Uterus (tissue), 2 donors: ENCODE results near the gene SLC22A16.

Experiments
- POLR2A ChIP-seq, 2 donors: fragments of 450-650 bp; IDR thresholded peaks; one replicate each; pipeline ENCODE4 v1.6.1; 2016; ENCODE audit warnings: antibody characterized with exemption in 2 of 2, mild to moderate bottlenecking in 1 of 2, moderate library complexity in 1 of 2
- TF ChIP-seq, protein P1 (sequence below), 4 experiments: fragments of 200-600 bp in 2 of 4; fragments of 450-650 bp in 2 of 4; sonication (generic) in 2 of 4; IDR thresholded peaks; one replicate each; pipeline ENCODE4 v1.5.1; 2016 to 2019; ENCODE audit warnings: antibody characterized with exemption in 4 of 4, mild to moderate bottlenecking in 2 of 4, moderate library complexity in 1 of 4

DNA sequence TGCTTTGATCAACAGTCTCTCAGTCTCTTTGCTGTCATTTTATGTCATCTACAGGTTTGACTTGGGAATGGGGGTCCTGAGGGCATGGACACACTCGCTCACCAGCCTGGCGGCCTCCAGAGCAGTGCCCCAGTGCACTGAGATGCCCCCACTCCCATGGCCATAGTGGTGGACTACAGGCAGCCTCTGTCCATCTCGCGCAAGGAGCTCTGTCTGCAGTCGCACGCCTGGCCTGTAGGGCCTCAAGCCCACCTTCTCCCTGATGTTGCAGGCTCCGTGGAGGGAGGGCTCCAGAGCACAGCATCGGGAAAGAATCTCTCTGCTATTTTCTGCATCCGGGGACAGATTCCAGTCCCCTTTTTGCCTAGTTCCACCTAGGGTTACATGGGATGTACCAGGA is 83.7 kb downstream of the SLC22A16 start:
- no peak for TF ChIP-seq POLR2A (IDR thresholded peaks at IDR 0.05)
- TF ChIP-seq, protein P1, sequence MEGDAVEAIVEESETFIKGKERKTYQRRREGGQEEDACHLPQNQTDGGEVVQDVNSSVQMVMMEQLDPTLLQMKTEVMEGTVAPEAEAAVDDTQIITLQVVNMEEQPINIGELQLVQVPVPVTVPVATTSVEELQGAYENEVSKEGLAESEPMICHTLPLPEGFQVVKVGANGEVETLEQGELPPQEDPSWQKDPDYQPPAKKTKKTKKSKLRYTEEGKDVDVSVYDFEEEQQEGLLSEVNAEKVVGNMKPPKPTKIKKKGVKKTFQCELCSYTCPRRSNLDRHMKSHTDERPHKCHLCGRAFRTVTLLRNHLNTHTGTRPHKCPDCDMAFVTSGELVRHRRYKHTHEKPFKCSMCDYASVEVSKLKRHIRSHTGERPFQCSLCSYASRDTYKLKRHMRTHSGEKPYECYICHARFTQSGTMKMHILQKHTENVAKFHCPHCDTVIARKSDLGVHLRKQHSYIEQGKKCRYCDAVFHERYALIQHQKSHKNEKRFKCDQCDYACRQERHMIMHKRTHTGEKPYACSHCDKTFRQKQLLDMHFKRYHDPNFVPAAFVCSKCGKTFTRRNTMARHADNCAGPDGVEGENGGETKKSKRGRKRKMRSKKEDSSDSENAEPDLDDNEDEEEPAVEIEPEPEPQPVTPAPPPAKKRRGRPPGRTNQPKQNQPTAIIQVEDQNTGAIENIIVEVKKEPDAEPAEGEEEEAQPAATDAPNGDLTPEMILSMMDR (IDR thresholded peaks at IDR 0.05) = no peak
